GM12801 (cell line): ENCODE data around the gene CHCHD1.

Experiments
- TF ChIP-seq, protein P1 (sequence below): IDR thresholded peaks from one replicate; pipeline ENCODE4 v1.5.1; 2011; ENCODE audit warnings: control low read depth; ENCODE audit not compliant: insufficient read length; ENCODE audit errors: extremely low read depth

Gene CHCHD1

DNA sequence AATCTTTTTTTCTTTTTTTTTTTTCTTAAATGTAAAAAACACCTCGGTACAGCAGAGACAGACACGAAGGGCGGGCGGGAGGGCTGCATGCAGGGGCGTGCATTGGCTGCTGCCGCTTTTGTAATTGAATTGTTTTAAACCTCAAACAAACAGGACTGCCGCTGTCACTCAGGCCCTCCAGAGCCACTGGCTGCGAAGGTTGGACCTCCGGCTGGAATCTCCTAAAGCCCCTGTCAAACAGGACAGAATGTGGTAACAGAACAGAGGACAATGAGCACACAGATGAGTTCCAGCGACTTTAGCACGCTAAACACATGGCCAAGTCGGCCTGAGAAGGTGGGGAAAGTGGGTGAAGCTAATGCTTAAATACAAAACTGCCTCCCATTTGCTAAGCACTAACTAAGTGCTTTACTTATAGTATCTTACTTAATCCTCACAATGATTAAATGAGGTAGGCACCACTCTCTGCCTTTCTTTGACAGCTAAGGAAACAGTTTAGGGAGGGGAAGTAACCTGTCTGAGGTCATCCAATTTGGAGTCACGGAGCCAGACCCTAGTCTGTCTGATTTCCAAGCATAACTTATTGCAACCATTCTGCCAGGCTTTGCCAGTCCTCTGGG lies 32.5 kb downstream of the CHCHD1 start:
- TF ChIP-seq, protein P1, sequence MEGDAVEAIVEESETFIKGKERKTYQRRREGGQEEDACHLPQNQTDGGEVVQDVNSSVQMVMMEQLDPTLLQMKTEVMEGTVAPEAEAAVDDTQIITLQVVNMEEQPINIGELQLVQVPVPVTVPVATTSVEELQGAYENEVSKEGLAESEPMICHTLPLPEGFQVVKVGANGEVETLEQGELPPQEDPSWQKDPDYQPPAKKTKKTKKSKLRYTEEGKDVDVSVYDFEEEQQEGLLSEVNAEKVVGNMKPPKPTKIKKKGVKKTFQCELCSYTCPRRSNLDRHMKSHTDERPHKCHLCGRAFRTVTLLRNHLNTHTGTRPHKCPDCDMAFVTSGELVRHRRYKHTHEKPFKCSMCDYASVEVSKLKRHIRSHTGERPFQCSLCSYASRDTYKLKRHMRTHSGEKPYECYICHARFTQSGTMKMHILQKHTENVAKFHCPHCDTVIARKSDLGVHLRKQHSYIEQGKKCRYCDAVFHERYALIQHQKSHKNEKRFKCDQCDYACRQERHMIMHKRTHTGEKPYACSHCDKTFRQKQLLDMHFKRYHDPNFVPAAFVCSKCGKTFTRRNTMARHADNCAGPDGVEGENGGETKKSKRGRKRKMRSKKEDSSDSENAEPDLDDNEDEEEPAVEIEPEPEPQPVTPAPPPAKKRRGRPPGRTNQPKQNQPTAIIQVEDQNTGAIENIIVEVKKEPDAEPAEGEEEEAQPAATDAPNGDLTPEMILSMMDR = no peak

DNA sequence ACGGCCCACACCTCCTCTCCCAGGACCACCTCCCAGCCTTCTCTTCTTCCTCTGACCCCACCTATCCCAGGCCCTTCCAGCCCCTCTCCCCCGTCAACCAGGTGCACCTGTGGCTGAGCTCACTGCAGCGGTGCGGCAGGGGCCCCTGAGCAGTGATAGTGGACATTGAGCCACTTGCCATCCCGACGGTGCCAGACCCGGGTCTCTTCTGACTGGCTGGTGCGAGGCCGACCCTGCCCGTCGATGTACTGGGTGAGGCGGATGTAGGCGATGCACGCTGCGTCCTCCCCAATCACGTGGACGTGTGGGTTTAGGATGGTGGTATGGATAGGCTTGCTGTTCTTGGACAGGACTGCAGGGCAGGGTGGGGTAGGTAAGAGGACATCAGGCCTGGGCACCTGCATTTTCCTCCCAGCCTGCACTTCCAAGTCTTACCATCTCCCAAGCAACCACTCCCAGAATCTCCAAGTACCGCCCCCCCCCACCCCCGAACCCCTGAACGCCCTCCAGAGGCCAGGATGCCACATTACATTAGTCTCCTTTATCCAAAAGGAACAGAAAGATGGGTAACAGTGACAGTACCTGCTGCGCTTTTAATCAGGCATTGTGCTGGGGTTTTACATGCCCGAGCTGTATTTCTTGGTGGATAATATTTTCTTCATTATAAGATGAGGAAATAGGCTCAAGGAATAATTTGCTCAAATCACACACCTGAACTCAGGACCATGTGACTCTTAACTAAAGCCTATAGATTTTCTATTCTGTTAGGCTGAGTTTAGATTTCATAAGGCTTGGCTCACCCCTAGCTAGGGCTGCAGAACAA lies 33.3 kb downstream of the CHCHD1 start:
- TF ChIP-seq, protein P1 = no peak

DNA sequence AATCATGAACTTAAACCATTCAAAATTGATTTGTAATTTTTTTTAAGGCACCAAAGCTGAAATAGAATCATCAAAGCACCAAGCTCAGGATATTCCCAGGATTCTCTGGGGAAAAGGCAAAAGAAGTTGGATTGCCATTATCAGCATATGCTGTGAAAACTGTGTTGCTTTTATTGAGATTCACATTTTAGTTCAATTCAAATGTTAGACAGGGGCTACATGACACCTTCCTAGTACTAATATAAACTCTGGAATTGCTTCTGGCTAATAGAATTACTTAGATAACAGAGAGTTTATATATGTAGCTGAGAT lies 33.8 kb downstream of the CHCHD1 start:
- TF ChIP-seq, protein P1 = no peak

DNA sequence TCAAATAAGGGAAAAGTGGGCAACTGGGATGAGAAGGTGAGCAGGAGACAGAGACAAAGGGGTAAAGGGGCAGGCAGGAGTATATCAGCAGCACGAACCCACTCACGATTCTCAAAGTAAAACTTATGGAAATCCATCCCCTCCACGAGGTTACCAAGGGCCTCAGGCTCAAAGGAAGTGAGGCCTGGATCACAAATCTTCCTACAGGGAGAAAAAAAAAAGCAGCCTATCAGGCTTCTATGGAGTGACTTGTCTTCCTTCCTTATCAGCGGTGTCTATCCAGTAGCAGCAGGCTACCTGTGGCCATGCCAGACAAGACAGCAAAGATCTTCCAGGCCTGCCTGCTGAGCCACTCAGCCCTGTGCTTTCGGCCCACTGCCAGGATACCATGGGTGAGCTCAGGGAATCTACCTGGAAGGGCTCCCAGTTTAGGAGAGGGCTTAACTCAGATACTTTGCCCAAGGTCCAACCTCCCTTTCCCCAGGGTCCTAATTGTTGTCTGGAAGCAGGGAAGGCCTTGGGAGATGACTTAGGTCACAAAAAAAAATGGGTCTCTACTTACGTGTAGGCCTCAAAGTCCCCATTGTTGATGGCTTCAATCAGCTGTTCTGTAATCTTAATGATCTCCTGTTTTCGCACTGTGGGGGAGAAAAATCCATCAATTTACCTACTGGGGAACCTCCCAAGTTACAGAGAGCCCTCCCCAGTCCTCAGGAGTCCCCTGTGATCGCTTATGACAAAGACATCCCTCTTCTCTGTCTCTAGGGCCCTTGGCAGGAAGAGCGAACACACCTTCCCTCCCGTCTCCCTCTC lies 35.3 kb downstream of the CHCHD1 start:
- TF ChIP-seq, protein P1 = no peak

- TF ChIP-seq, protein P1 = no peak
Observed at GRCh38 chr10:73817826-73818225, 36.0 kb downstream of the CHCHD1 start.

- TF ChIP-seq, protein P1 = no peak
Observed at GRCh38 chr10:73818402-73818801, 36.6 kb downstream of the CHCHD1 start.

GRCh38 chr10:73819081-73819480 lies 37.2 kb downstream of the CHCHD1 start:
- TF ChIP-seq, protein P1 = no peak
